NT2/D1 (cell line): Measurements from ENCODE around the gene WTAP.
"Not testable (repeated sequence)": the region's sequence is repeated elsewhere in the genome, so short reads cannot be mapped to it uniquely, and the experiment has no call there.

Source experiments
- DNase-seq: peaks from one replicate; pipeline ENCODE4 v3.0.0-alpha.2; 2011; ENCODE audit warnings: low read depth, low spot score
- H3K27me3 ChIP-seq: 2 replicates; pipeline ENCODE4 v1.6.0; 2011; ENCODE audit warnings: mild to moderate bottlenecking; ENCODE audit not compliant: insufficient read length, insufficient read depth
- H3K36me3 ChIP-seq: 2 replicates; pipeline ENCODE4 v1.6.1; 2011; ENCODE audit warnings: mild to moderate bottlenecking, low read length, mixed read lengths; ENCODE audit not compliant: insufficient read depth, insufficient read length
- H3K4me1 ChIP-seq: 2 replicates; pipeline ENCODE4 v1.5.1; 2011; ENCODE audit not compliant: insufficient read depth, insufficient read length
- H3K4me3 ChIP-seq: 2 replicates; pipeline ENCODE4 v1.5.1; 2011; ENCODE audit warnings: low read depth; ENCODE audit not compliant: insufficient read length
- H3K9ac ChIP-seq: 2 replicates; pipeline ENCODE4 v1.6.0; 2011; ENCODE audit warnings: low read depth; ENCODE audit not compliant: insufficient read length
- H3K9me3 ChIP-seq: 2 replicates; pipeline ENCODE4 v1.5.1; 2011; ENCODE audit warnings: mild to moderate bottlenecking, low read length; ENCODE audit not compliant: insufficient read depth
- SUZ12 ChIP-seq: IDR thresholded peaks from 2 replicates; pipeline ENCODE4 v1.6.1; 2011; ENCODE audit not compliant: insufficient read length, insufficient read depth; ENCODE audit errors: extremely low read depth
- YY1 ChIP-seq: IDR thresholded peaks from 2 replicates; pipeline ENCODE4 v1.6.1; 2011; ENCODE audit not compliant: insufficient read length, insufficient read depth
- ZNF274 ChIP-seq: IDR thresholded peaks from 2 replicates; pipeline ENCODE4 v1.6.1; 2011; ENCODE audit warnings: mild to moderate bottlenecking, low read depth, low read length

The WTAP gene

GRCh38 chr6:159736908-159737307 lies 9.6 kb downstream of the WTAP start:
- TF ChIP-seq ZNF274 (no peak), YY1 (no peak), SUZ12 (no peak)
- peaks cover 42% of the 10 kb centered on the region for H3K36me3 ChIP-seq
- H3K27me3 ChIP-seq, result no peaks in the 10 kb centered on the region

DNA sequence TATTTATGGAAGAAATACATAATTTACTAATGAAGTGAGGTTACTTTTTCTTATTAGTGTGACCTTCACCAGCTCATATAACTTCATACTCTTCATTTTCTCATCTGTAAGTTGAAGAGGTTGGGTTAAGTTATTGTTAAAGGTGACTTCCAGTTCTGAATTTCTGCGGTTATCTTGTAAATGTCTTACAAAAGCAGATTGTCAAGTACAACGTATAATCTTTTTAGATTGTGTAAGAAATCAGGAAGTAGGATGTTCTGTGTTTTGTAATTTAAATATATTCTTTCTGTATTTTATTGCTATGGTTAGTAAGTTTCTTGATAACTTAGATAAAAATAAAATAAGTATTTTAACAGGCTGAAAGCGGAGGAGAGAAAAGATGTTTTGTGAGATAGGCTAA lies 12.0 kb downstream of the WTAP start:
- H3K9ac ChIP-seq, result no peak overlapping the region
- no peaks in the 10 kb centered on the region for H3K4me1 ChIP-seq
- peaks cover 62% of the 10 kb centered on the region for H3K36me3 ChIP-seq
- no peak for DNase-seq
- H3K9me3 ChIP-seq, result no peaks in the 10 kb centered on the region
- no peaks in the 10 kb centered on the region for H3K27me3 ChIP-seq
- TF ChIP-seq YY1, result no peak
- TF ChIP-seq ZNF274, result no peak
- no peak for TF ChIP-seq SUZ12
- no peak overlapping the region for H3K4me3 ChIP-seq

More at GRCh38 chr6:159736908-159737307, 9.6 kb downstream of the WTAP start:
- Histone ChIP-seq H3K9ac (no peak overlapping the region), H3K4me3 (no peak overlapping the region), H3K9me3 (no peaks in the 10 kb centered on the region), H3K4me1 (no peaks in the 10 kb centered on the region)
- no peak for DNase-seq

DNA sequence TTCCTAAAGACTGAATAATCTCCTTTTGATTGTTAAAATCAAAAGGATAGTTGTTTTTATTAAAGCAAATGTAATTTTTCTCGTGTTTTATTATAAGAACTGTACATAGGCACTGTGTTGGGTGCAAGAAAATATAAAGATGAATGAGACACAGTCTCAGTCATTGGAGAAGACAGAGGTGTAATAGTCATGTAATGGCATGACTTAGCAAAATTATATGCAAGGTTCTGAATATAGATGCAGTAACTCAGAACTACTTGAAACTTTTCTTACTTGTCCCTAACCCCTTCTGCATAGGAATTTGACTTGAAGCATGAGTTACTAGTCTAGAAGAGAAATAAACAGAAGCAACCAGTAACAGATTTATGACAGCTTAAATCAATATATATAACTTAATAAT lies 14.9 kb downstream of the WTAP start:
- TF ChIP-seq ZNF274 (no peak), SUZ12 (no peak), YY1 (no peak)
- H3K36me3 ChIP-seq, result peaks cover 83% of the 10 kb centered on the region
- no peak for DNase-seq
- H3K9ac ChIP-seq, result no peak overlapping the region
- H3K4me1 ChIP-seq, result no peaks in the 10 kb centered on the region
- H3K4me3 ChIP-seq, result no peak overlapping the region
- H3K27me3 ChIP-seq, result no peaks in the 10 kb centered on the region
- no peaks in the 10 kb centered on the region for H3K9me3 ChIP-seq

- Histone ChIP-seq H3K4me3 (no peak overlapping the region), H3K4me1 (no peaks in the 10 kb centered on the region), H3K9me3 (no peaks in the 10 kb centered on the region), H3K36me3 (peaks cover 82% of the 10 kb centered on the region), H3K9ac (no peak overlapping the region), H3K27me3 (no peaks in the 10 kb centered on the region)
- DNase-seq, result no peak
- no peak for TF ChIP-seq SUZ12
- no peak for TF ChIP-seq ZNF274
- TF ChIP-seq YY1, result no peak
These were observed 17.8 kb downstream of the WTAP start for GRCh38 chr6:159745081-159745480.

- TF ChIP-seq YY1 (no peak), ZNF274 (no peak), SUZ12 (no peak)
- H3K4me1 ChIP-seq, result no peaks in the 10 kb centered on the region
- no peaks in the 10 kb centered on the region for H3K27me3 ChIP-seq
- peaks cover 75% of the 10 kb centered on the region for H3K36me3 ChIP-seq
- H3K4me3 ChIP-seq, result no peak overlapping the region
- no peak for DNase-seq
- H3K9ac ChIP-seq, result no peak overlapping the region
- no peaks in the 10 kb centered on the region for H3K9me3 ChIP-seq
These were observed 19.5 kb downstream of the WTAP start for GRCh38 chr6:159746759-159747158.

DNA sequence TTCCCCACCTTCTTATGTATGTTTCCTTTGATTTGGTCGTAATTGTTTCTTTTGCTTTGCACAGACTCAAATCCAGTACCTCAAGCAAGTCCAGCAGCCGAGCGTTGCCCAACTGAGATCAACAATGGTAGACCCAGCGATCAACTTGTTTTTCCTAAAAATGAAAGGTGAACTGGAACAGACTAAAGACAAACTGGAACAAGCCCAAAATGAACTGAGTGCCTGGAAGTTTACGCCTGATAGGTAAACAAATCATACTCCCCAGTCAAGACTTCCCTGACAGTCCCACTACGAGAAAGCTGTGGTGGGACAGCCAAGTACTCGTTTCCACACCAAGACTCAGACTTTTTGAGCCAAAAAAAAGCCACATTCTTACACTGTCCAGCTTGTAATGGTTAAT lies 20.8 kb downstream of the WTAP start:
- not testable (repeated sequence) for H3K27me3 ChIP-seq, H3K9me3 ChIP-seq, H3K9ac ChIP-seq, H3K4me1 ChIP-seq, DNase-seq, H3K4me3 ChIP-seq
- H3K36me3 ChIP-seq, result peaks cover 73% of the 10 kb centered on the region

DNA sequence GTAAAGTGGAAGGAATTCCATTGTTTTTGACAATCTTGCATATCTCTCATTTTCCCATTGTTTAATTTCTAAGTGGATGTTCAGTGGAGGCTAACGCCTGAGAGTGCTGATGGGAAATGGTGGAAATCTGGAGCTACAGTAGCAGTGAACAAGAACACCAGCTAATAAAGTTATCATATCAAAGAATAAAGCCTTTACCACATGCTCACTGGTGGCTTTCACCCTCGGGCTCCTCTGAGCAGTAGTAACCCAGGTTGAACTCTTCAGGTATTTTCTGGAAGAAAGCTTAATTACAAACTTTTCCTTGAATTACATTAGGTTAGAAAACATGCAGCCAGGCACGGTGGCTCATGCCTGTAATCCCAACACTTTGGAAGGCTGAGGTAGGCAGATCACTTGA lies 24.1 kb downstream of the WTAP start:
- DNase-seq, result no peak
- no peaks in the 10 kb centered on the region for H3K27me3 ChIP-seq
- no peak overlapping the region for H3K4me3 ChIP-seq
- H3K9me3 ChIP-seq, result no peaks in the 10 kb centered on the region
- H3K9ac ChIP-seq, result no peak overlapping the region
- no peaks in the 10 kb centered on the region for H3K4me1 ChIP-seq
- peaks cover 69% of the 10 kb centered on the region for H3K36me3 ChIP-seq
- no peak for TF ChIP-seq YY1
- no peak for TF ChIP-seq ZNF274
- TF ChIP-seq SUZ12, result no peak

DNA sequence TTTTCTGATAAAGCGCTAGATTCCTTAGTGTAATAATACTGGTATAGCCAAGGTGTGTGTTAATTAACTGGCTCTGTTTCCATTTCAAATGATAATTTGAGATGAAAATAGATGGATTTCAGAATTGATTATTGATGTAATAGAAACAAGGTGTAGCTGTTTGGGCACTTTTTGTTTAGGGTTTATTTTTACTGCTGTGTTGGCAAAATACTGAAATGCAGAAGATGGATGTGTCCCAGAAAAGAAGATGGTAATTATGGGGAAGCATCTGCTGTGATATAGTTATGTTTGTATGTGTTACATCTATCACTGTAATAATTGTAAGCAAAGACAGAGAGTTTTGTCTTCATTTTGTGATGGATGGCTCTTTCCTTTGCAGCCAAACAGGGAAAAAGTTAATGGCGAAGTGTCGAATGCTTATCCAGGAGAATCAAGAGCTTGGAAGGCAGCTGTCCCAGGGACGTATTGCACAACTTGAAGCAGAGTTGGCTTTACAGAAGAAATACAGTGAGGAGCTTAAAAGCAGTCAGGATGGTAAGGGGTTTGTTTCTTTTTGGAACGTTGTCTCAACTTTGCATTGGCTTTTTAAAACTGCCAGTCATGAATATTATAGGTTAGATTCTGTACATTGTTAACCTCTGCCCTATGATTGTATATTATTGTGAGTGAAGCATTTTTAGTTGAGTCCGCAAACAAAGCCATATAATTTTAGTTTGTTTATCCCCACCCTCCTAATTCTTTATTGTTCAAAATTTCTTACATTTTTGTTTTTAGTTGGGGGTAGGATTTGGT lies 26.0 kb downstream of the WTAP start:
- no peak for DNase-seq
- Histone ChIP-seq H3K4me1 (no peaks in the 10 kb centered on the region), H3K9me3 (no peaks in the 10 kb centered on the region), H3K36me3 (peaks cover 61% of the 10 kb centered on the region), H3K27me3 (no peaks in the 10 kb centered on the region), H3K9ac (no peak overlapping the region), H3K4me3 (no peak overlapping the region)
- TF ChIP-seq ZNF274 (no peak), YY1 (no peak), SUZ12 (no peak)
